HG02642 (cell line): Measurements from ENCODE around the gene HLA-E.

Source experiments
- ATAC-seq: cut with Tn5 transposase; IDR thresholded peaks from one replicate; pipeline ENCODE4 v1.9.1; 2021; ENCODE audit warnings: mild to moderate bottlenecking; ENCODE audit not compliant: unreplicated experiment, poor library complexity

HLA-E gene

GRCh38 chr6:30533460-30534294, 44.4 kb downstream of the HLA-E start:
- ATAC-seq = no peak

- ATAC-seq = no peak
Measured at GRCh38 chr6:30537931-30538330, 48.6 kb downstream of the HLA-E start.

- ATAC-seq = peak; percentile 51
Measured at GRCh38 chr6:30541515-30542403, 52.5 kb downstream of the HLA-E start.

DNA sequence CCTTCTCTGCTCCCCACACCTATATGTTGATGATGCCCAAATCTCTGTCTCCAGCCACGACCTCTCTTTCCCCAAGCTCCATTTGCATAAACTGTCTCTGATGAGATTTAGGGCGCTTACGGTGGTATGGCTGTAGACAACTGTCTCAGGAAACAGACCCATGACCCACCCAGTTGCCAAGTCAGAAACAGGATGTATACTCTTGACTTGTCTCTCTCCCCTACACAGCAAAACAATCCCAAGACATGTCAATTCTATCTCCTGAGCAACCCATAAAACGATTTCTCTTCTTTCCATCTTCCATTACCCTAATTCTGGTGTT, 53.1 kb downstream of the HLA-E start:
- ATAC-seq = no peak

GRCh38 chr6:30542915-30543314, 53.6 kb downstream of the HLA-E start:
- ATAC-seq = no peak
